ENCODE measurements around the gene FRMD4A.
A peak's percentile ranks its signal among the peaks of the same experiment; 100 is the strongest.
"Not testable (repeated sequence)": the region's sequence is repeated elsewhere in the genome, so short reads cannot be mapped to it uniquely, and the experiment has no call there.

The FRMD4A gene

DNA sequence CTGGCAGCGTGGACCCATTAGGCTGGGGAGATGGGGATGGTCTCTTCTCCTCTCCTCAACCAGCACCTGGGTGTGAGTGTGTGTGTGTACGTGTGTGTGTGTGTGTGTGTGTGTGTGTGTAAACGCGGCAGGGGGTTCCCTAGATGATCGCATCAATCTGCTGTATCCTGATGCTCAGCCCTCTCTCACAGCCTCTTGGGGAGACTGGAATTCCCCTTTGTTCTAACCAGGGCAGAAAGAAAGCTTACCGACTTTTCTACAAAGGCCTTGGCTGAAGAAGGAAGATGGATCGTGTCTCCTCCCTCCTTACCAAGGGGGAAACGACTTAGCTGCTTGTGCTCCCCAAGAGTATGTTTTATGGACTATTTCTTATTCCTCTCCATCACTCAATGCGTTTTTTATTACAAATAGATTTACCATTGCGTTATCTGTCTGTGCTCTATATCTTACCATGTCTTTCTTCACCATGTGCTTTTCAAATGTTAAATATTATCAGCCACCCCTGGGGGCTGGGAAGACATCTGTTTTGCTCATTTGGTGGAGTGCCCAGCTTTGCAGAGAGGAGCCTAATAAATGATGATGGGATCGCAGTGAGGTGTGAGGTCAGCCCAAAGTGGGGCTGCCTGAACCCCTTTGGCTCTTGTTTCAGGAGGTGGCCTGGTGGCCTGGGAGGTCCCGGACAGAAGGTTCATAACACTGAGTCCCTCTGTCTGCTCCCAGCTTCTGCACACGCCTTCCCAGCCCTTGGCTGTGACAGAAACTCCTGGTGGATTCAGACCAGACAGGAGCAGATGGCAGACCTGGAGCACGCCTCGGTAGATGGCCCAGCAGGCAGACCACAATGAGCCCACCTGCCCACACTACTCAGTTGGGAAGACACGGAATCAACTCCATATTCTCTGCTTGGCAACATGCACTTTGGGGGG lies 481.9 kb downstream of the FRMD4A start:
- DNase-seq (no peak), ATAC-seq (no peak)
- peaks cover 27% of the 10 kb centered on the region for H3K27me3 Mint-ChIP-seq
- peaks cover 34% of the 10 kb centered on the region for H3K4me1 Mint-ChIP-seq
- no peak overlapping the region for H3K4me3 Mint-ChIP-seq
- H3K27ac Mint-ChIP-seq: no peak overlapping the region
- H3K9me3 Mint-ChIP-seq: no peaks in the 10 kb centered on the region

- no peaks in the 10 kb centered on the region for H3K9me3 Mint-ChIP-seq
- ATAC-seq: no peak
- no peak for DNase-seq
- H3K27ac Mint-ChIP-seq: no peak overlapping the region
- H3K4me1 Mint-ChIP-seq: peaks cover 27% of the 10 kb centered on the region
- H3K27me3 Mint-ChIP-seq: peaks cover 27% of the 10 kb centered on the region
- H3K4me3 Mint-ChIP-seq: no peak overlapping the region
Measured at GRCh38 chr10:13847201-13847631, 483.5 kb downstream of the FRMD4A start.

GRCh38 chr10:13845897-13846296 lies 484.8 kb downstream of the FRMD4A start:
- H3K4me1 Mint-ChIP-seq: peaks cover 20% of the 10 kb centered on the region
- H3K27ac Mint-ChIP-seq: no peak overlapping the region
- peaks cover 0 to 6% of the 10 kb centered on the region in 2 donors for H3K9me3 Mint-ChIP-seq
- ATAC-seq: no peak
- peaks cover 27% of the 10 kb centered on the region for H3K27me3 Mint-ChIP-seq
- DNase-seq: no peak
- no peak overlapping the region for H3K4me3 Mint-ChIP-seq

GRCh38 chr10:13844651-13845050 lies 486.1 kb downstream of the FRMD4A start:
- Mint-ChIP-seq H3K9me3 (peaks cover 0 to 6% of the 10 kb centered on the region in 2 donors), H3K27ac (no peak overlapping the region), H3K27me3 (peaks cover 27% of the 10 kb centered on the region), H3K4me3 (no peak overlapping the region), H3K4me1 (peaks cover 20% of the 10 kb centered on the region)
- no peak for ATAC-seq
- no peak for DNase-seq

DNA sequence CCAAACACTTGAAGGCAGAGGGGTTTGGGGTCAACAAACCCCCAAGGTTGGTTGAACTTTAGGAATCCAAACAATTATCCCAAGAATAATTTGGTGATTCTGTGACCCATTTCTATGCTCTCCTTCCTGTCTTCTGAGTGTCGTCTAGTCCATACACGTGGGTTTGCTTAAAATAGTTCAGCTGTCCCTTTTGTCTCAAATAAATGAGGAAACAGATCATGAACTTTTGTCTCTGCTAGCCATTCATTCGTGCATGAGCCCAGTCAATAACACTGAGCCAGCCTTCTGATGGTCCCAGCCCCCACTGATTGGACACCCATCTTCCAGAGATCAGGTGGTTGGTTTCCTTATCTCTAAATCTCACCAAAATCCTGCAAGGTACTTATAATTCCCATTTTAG lies 488.6 kb downstream of the FRMD4A start:
- H3K27ac Mint-ChIP-seq: no peak overlapping the region
- H3K9me3 Mint-ChIP-seq: peaks cover 0 to 6% of the 10 kb centered on the region in 2 donors
- peaks cover 9% of the 10 kb centered on the region for H3K4me1 Mint-ChIP-seq
- ATAC-seq (no peak), DNase-seq (no peak)
- H3K27me3 Mint-ChIP-seq: peaks cover 10% of the 10 kb centered on the region
- no peak overlapping the region for H3K4me3 Mint-ChIP-seq

DNA sequence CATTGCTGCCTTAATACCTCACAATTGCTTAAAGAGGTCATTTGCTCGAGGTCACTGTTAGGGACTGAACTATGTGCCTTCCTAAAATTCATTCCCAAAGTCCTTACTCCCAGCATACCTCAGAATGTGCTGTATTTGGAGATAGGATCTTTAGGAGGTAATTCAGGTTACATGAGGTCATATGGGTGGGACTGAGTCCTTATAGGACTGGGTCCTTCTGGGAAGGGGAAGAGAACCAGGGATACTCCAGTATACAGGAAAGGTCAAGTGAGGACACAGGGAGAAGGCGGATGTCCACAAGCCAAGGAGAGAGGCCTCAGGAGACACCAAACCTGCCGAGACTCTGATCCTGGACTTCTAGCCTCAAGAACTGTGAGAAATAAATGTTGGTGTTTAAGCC lies 490.7 kb downstream of the FRMD4A start:
- ATAC-seq: no peak
- no peaks in the 10 kb centered on the region for H3K27me3 Mint-ChIP-seq
- no peak for DNase-seq
- peak overlapping the region in 1 of 2 donors; percentile 4 for H3K27ac Mint-ChIP-seq
- no peak overlapping the region for H3K4me3 Mint-ChIP-seq
- H3K4me1 Mint-ChIP-seq: no peaks in the 10 kb centered on the region
- peaks cover 0 to 6% of the 10 kb centered on the region in 2 donors for H3K9me3 Mint-ChIP-seq

DNA sequence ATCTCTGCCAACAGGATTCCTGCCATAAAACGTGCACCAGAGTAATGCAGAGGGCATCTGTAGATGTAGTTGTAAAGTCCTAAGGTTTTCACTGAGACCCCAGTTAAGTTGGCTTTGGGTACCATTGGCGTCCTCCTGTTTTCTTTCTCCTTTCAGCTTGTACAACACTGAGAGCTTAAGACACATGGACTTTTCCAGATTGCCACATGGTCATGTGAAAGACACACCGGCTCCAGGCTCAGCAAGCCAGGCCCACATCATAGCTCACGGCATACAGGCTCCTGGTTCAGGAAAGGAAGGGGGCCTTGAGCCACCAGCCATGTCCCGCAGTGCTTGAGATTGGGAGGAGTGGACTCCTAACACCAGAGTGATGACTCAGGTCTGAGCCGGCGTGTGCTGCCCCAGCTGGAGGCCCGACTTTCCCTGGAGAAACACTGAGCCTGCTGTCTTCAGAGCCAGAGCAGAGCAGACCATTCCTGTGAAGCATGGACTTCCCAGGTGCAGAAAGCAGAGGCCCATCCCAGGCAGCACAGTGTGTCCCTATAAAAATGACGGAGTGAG lies 491.2 kb downstream of the FRMD4A start:
- no peak overlapping the region for H3K4me3 Mint-ChIP-seq
- H3K27ac Mint-ChIP-seq: no peak overlapping the region
- no peaks in the 10 kb centered on the region for H3K4me1 Mint-ChIP-seq
- ATAC-seq (no peak), DNase-seq (no peak)
- H3K27me3 Mint-ChIP-seq: no peaks in the 10 kb centered on the region
- peaks cover 0 to 6% of the 10 kb centered on the region in 2 donors for H3K9me3 Mint-ChIP-seq

DNA sequence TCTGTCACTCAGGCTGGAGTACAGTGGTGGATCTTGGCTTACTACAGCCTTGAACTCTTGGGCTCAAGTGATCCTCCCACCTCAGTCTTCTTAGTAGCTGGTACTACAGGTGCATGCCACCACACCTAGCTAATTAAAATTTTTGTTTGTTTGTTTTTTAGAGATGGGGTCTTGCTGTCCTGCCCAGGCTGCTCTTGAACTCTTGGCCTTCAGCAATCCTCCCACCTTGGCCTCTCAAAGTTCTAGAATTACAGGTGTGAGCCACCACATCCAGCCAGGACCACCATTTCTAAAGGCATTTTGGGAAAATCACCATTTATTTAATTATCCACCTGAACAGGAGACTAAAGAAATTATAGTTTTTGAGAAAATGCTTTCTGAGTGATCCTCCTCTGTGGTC lies 491.7 kb downstream of the FRMD4A start:
- H3K4me3 Mint-ChIP-seq: no peak overlapping the region
- no peaks in the 10 kb centered on the region for H3K27me3 Mint-ChIP-seq
- ATAC-seq (no peak), DNase-seq (no peak)
- H3K9me3 Mint-ChIP-seq: peaks cover 0 to 6% of the 10 kb centered on the region in 2 donors
- no peaks in the 10 kb centered on the region for H3K4me1 Mint-ChIP-seq
- H3K27ac Mint-ChIP-seq: no peak overlapping the region

- no peaks in the 10 kb centered on the region for H3K4me1 Mint-ChIP-seq
- H3K4me3 Mint-ChIP-seq: no peak overlapping the region
- H3K9me3 Mint-ChIP-seq: peaks cover 0 to 6% of the 10 kb centered on the region in 2 donors
- H3K27ac Mint-ChIP-seq: no peak overlapping the region
- no peak for ATAC-seq
- H3K27me3 Mint-ChIP-seq: no peaks in the 10 kb centered on the region
- DNase-seq: no peak
Measured at GRCh38 chr10:13837966-13838365, 492.8 kb downstream of the FRMD4A start.

- no peaks in the 10 kb centered on the region for H3K27me3 Mint-ChIP-seq
- no peak for ATAC-seq
- H3K4me1 Mint-ChIP-seq: peaks cover 12% of the 10 kb centered on the region
Measured at GRCh38 chr10:13834581-13835286, 496.0 kb downstream of the FRMD4A start.

GRCh38 chr10:13831711-13832141 lies 499.0 kb downstream of the FRMD4A start:
- no peaks in the 10 kb centered on the region for H3K27me3 Mint-ChIP-seq
- peaks cover 12% of the 10 kb centered on the region for H3K4me1 Mint-ChIP-seq
- H3K4me3 Mint-ChIP-seq: peak overlapping the region; percentile 10 to 69
- no peak for ATAC-seq
- no peaks in the 10 kb centered on the region for H3K9me3 Mint-ChIP-seq
- H3K27ac Mint-ChIP-seq: peak overlapping the region; percentile 38 to 86
- DNase-seq: no peak

More at GRCh38 chr10:13834581-13835286, 496.0 kb downstream of the FRMD4A start:
- no peak overlapping the region for H3K27ac Mint-ChIP-seq
- no peak for DNase-seq
- no peaks in the 10 kb centered on the region for H3K9me3 Mint-ChIP-seq
- no peak overlapping the region for H3K4me3 Mint-ChIP-seq

DNA sequence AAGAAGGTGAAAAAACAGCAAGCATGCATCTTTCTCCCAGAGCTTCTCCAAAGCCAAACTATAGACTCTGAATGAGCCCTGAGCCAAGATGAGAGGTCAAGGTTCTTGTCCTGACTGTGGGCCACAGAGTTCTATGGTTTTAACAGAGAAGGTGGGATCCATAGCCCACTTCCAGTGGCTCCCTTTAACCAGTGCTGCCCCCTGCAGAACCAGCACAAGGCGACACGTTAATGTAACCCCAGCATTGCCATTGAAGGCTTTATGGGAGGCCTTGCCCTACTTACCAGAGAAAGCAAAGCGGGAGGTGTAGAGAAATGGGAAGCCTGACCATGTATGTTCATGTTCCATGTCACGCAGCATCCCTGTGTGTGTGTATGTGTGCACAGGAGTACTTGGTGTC lies 500.3 kb downstream of the FRMD4A start:
- H3K27me3 Mint-ChIP-seq: no peaks in the 10 kb centered on the region
- ATAC-seq: no peak
- H3K4me1 Mint-ChIP-seq: peaks cover 12% of the 10 kb centered on the region
- H3K27ac Mint-ChIP-seq: no peak overlapping the region
- H3K9me3 Mint-ChIP-seq: no peaks in the 10 kb centered on the region
- DNase-seq: no peak
- no peak overlapping the region for H3K4me3 Mint-ChIP-seq

- peak overlapping the region; percentile 42 to 48 for H3K27ac Mint-ChIP-seq
- H3K4me1 Mint-ChIP-seq: peaks cover 12% of the 10 kb centered on the region
- no peak for ATAC-seq
- H3K9me3 Mint-ChIP-seq: no peaks in the 10 kb centered on the region
- DNase-seq: no peak
- H3K4me3 Mint-ChIP-seq: no peak overlapping the region
- H3K27me3 Mint-ChIP-seq: no peaks in the 10 kb centered on the region
Measured at GRCh38 chr10:13829790-13830189, 500.9 kb downstream of the FRMD4A start.

GRCh38 chr10:13828284-13828683 lies 502.4 kb downstream of the FRMD4A start:
- not testable (repeated sequence) for H3K27me3 Mint-ChIP-seq, DNase-seq, ATAC-seq, H3K4me3 Mint-ChIP-seq, H3K27ac Mint-ChIP-seq, H3K9me3 Mint-ChIP-seq
- peaks cover 12% of the 10 kb centered on the region for H3K4me1 Mint-ChIP-seq

DNA sequence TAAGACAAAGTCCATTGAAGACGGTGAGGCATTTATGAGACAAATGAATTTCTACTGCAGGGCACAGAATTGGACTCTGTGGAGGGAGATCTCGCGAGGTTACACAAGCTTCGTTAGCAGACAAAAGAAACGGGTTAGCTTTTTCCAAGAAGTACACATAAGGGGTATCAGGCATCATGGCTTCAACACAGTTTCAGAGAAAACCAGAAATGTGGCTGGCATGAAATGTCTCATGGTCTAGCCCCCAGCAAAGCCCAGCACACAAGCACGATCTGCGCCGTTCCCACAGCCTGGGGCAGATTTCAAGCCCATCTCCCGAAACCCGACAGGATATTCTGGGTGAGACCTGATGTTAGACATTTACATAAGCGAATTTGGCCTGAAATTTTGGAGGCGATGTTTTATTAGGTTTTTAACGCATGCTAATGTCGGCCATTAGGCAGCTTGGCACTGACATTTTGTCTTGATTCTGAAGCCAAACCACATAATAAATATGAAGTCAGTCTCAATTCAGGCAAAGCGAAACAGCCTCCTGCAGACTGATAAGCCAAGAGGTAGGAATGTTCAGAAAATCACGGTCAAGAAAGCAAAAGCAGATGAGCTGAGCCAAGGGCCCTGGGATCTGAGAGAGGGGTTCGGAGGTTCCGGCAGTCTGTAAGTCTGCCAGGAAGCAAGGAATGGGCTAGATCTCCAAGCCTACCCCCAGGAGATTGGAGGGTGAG lies 503.5 kb downstream of the FRMD4A start:
- Mint-ChIP-seq H3K4me3 (no peak overlapping the region), H3K27me3 (no peaks in the 10 kb centered on the region), H3K4me1 (peaks cover 12% of the 10 kb centered on the region), H3K27ac (no peak overlapping the region), H3K9me3 (no peaks in the 10 kb centered on the region)
- ATAC-seq (no peak), DNase-seq (no peak)

All from stimulated activated naive CD8-positive, alpha-beta T cell treated with anti-CD3 and anti-CD28 coated beads, Interleukin-15, amount 100 ng/mL, for 72 hours (primary cell).